Neural cell (in vitro differentiated cells): ENCODE results near the gene SLC6A6. TPM values are rescaled to one million over a fixed set of nuclear protein-coding genes. Genes with fewer than 3 reads are reported as not detected.

Experiments used
- H2AFZ ChIP-seq: fragments of 200-600, 300-800 bp; sonication (generic), shearing (Covaris generic); 2 replicates; pipeline ENCODE4 v1.6.0; 2014; ENCODE audit warnings: low read depth, mild to moderate bottlenecking, antibody characterized with exemption, low read length, moderate library complexity
- H3F3A ChIP-seq: fragments of 200-600 bp; shearing (Covaris generic); 2 replicates; pipeline ENCODE4 v1.6.1; 2016; ENCODE audit warnings: mild to moderate bottlenecking, moderate library complexity, mixed read lengths, antibody characterized with exemption, low read length; ENCODE audit not compliant: insufficient read depth, poor library complexity, severe bottlenecking
- H3K27ac ChIP-seq: fragments of 200-600, 300-800 bp; sonication (generic), shearing (Covaris generic); 2 replicates; pipeline ENCODE4 v1.5.1; 2014; ENCODE audit warnings: mild to moderate bottlenecking, low read length, moderate library complexity
- H3K27me3 ChIP-seq: fragments of 300-800, 200-600 bp; sonication (generic), shearing (Covaris generic); 2 replicates; pipeline ENCODE4 v1.6.0; 2014; ENCODE audit warnings: mild to moderate bottlenecking, low read depth, low read length, moderate library complexity; ENCODE audit not compliant: insufficient read depth
- H3K36me3 ChIP-seq: fragments of 300-800, 200-600 bp; sonication (generic), shearing (Covaris generic); 2 replicates; pipeline ENCODE4 v1.5.1; 2014; ENCODE audit warnings: mild to moderate bottlenecking, antibody characterized with exemption, low read length, moderate library complexity; ENCODE audit not compliant: insufficient read depth
- H3K4me2 ChIP-seq: fragments of 300-800, 200-600 bp; sonication (generic), shearing (Covaris generic); 2 replicates; pipeline ENCODE4 v1.6.0; 2014; ENCODE audit warnings: mild to moderate bottlenecking, low read length
- H3K4me3 ChIP-seq: fragments of 300-800, 200-600 bp; sonication (generic), shearing (Covaris generic); 2 replicates; pipeline ENCODE4 v1.5.1; 2014; ENCODE audit warnings: mild to moderate bottlenecking, low read length, moderate library complexity
- H3K79me2 ChIP-seq: fragments of 200-600 bp; shearing (Covaris generic); replicated peaks from 2 replicates; pipeline ENCODE4 v1.6.0; 2014; ENCODE audit warnings: mild to moderate bottlenecking, low read length, moderate library complexity; ENCODE audit not compliant: insufficient read depth
- H3K9ac ChIP-seq: fragments of 300-800, 200-600 bp; sonication (generic), shearing (Covaris generic); 2 replicates; pipeline ENCODE4 v1.6.1; 2016; ENCODE audit warnings: mild to moderate bottlenecking, low read length, mixed read lengths
- H3K9me2 ChIP-seq: fragments of 200-600 bp; shearing (Covaris generic); 2 replicates; pipeline ENCODE4 v1.6.1; 2016; ENCODE audit warnings: mild to moderate bottlenecking, low read length, mixed read lengths; ENCODE audit not compliant: insufficient read depth
- H3K9me3 ChIP-seq: fragments of 200-600, 300-800 bp; sonication (generic), shearing (Covaris generic); 2 replicates; pipeline ENCODE4 v1.6.1; 2016; ENCODE audit warnings: mild to moderate bottlenecking, mixed run types, low read length, moderate library complexity, mixed read lengths
- H4K20me1 ChIP-seq: fragments of 200-600 bp; shearing (Covaris generic); 2 replicates; pipeline ENCODE4 v1.6.1; 2016; ENCODE audit warnings: mild to moderate bottlenecking, mixed run types; ENCODE audit not compliant: insufficient read depth
- EP300 ChIP-seq: fragments of 450-650 bp; conservative IDR thresholded peaks from 2 replicates; pipeline ENCODE4 v1.6.1; 2014; ENCODE audit warnings: antibody characterized with exemption, mild to moderate bottlenecking, moderate library complexity; ENCODE audit not compliant: poor library complexity, severe bottlenecking
- EZH2 ChIP-seq: fragments of 200-600, 300-800 bp; shearing (Covaris generic), sonication (generic); IDR thresholded peaks from 2 replicates; pipeline ENCODE4 v1.6.1; 2014; ENCODE audit warnings: antibody characterized with exemption, low read length, borderline replicate concordance, mild to moderate bottlenecking; ENCODE audit not compliant: insufficient read depth, poor library complexity, severe bottlenecking
- MXI1 ChIP-seq: fragments of 450-650 bp; conservative IDR thresholded peaks from 2 replicates; pipeline ENCODE4 v1.6.1; 2014; ENCODE audit warnings: antibody characterized with exemption, mild to moderate bottlenecking; ENCODE audit not compliant: poor library complexity, severe bottlenecking
- POLR2AphosphoS5 ChIP-seq: IDR thresholded peaks from 2 replicates; pipeline ENCODE4 v1.6.1; 2012
- RAD21 ChIP-seq: fragments of 450-650 bp; conservative IDR thresholded peaks from 2 replicates; pipeline ENCODE4 v1.6.1; 2014; ENCODE audit warnings: antibody characterized with exemption, mild to moderate bottlenecking, moderate library complexity
- SMC3 ChIP-seq: fragments of 450-650 bp; conservative IDR thresholded peaks from 2 replicates; pipeline ENCODE4 v1.6.1; 2014; ENCODE audit warnings: antibody characterized with exemption, mild to moderate bottlenecking, moderate library complexity; ENCODE audit not compliant: poor library complexity
- TAF1 ChIP-seq: IDR thresholded peaks from 2 replicates; pipeline ENCODE4 v1.6.1; 2012; ENCODE audit warnings: low read depth
- polyA plus RNA-seq: library from polyadenylated mRNA; depleted of rRNA; stranded (reverse); fragments of >200 nt; gene quantifications from 2 replicates; pipeline ENCODE4 v1.2.3, GENCODE V29; 2014
- TF ChIP-seq, protein P1 (sequence below): fragments of 450-650 bp; IDR thresholded peaks from 2 replicates; pipeline ENCODE4 v1.5.1; 2014; ENCODE audit warnings: antibody characterized with exemption, mild to moderate bottlenecking, moderate library complexity; ENCODE audit not compliant: poor library complexity, severe bottlenecking
- TF ChIP-seq, protein P2 (sequence below): IDR thresholded peaks from 2 replicates; pipeline ENCODE4 v1.6.1; 2012; ENCODE audit warnings: borderline replicate concordance

The SLC6A6 gene
- polyA plus RNA-seq, 1 donor from 2014 or later, result 15.9 TPM

DNA sequence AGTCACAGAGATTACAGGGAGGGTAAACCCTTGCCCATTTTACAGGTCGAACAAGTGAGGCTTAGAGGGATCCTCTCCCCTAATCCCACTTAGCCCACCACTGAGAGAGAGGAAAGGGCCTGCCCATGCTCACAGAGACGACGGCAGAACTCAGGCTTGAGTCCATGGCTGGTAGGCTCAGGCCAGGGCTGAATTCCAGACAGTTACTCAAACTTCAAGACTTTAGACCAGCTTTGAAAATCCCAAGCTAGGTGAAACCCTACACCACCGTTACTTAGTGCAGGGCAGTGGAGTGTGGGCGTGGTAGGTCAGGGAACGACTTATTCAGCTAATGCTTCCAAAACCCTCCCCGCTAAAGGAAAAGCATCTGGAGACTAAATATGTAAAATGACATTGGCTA lies 121.4 kb downstream of the SLC6A6 start:
- no peaks in the 10 kb centered on the region for H3K36me3 ChIP-seq

DNA sequence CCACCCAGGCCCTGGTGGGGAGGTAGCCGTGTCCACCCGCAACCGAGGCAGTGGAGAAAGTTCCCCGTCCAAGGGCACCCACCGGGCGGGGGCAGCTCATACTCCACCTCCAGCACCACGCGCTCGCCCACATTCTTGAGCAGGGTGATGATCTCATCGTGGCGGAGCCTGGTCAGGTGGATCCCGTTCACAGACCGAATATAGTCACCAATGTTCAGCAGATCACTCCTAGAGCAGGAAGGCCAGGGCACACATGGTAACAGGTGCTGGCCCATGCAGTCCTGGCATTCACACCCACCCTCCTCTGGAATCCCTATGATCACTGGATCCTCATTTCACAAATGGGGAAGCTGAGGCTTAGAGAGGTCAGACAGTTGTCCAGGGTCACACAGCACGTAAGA lies 121.9 kb downstream of the SLC6A6 start:
- Histone ChIP-seq H3K9ac (no peak overlapping the region), H3K27ac (no peak overlapping the region)
- TF ChIP-seq POLR2AphosphoS5 (no peak), EP300 (no peak), TAF1 (no peak), EZH2 (no peak), MXI1 (no peak), SMC3 (no peak), RAD21 (no peak)
- TF ChIP-seq, protein P1, sequence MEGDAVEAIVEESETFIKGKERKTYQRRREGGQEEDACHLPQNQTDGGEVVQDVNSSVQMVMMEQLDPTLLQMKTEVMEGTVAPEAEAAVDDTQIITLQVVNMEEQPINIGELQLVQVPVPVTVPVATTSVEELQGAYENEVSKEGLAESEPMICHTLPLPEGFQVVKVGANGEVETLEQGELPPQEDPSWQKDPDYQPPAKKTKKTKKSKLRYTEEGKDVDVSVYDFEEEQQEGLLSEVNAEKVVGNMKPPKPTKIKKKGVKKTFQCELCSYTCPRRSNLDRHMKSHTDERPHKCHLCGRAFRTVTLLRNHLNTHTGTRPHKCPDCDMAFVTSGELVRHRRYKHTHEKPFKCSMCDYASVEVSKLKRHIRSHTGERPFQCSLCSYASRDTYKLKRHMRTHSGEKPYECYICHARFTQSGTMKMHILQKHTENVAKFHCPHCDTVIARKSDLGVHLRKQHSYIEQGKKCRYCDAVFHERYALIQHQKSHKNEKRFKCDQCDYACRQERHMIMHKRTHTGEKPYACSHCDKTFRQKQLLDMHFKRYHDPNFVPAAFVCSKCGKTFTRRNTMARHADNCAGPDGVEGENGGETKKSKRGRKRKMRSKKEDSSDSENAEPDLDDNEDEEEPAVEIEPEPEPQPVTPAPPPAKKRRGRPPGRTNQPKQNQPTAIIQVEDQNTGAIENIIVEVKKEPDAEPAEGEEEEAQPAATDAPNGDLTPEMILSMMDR, result no peak
- TF ChIP-seq, protein P2, sequence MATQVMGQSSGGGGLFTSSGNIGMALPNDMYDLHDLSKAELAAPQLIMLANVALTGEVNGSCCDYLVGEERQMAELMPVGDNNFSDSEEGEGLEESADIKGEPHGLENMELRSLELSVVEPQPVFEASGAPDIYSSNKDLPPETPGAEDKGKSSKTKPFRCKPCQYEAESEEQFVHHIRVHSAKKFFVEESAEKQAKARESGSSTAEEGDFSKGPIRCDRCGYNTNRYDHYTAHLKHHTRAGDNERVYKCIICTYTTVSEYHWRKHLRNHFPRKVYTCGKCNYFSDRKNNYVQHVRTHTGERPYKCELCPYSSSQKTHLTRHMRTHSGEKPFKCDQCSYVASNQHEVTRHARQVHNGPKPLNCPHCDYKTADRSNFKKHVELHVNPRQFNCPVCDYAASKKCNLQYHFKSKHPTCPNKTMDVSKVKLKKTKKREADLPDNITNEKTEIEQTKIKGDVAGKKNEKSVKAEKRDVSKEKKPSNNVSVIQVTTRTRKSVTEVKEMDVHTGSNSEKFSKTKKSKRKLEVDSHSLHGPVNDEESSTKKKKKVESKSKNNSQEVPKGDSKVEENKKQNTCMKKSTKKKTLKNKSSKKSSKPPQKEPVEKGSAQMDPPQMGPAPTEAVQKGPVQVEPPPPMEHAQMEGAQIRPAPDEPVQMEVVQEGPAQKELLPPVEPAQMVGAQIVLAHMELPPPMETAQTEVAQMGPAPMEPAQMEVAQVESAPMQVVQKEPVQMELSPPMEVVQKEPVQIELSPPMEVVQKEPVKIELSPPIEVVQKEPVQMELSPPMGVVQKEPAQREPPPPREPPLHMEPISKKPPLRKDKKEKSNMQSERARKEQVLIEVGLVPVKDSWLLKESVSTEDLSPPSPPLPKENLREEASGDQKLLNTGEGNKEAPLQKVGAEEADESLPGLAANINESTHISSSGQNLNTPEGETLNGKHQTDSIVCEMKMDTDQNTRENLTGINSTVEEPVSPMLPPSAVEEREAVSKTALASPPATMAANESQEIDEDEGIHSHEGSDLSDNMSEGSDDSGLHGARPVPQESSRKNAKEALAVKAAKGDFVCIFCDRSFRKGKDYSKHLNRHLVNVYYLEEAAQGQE, result no peak

More for the DNA sequence above, 121.4 kb downstream of the SLC6A6 start:
- H3K9me3 ChIP-seq, result no peaks in the 10 kb centered on the region
- H3F3A ChIP-seq, result no peaks in the 10 kb centered on the region
- H2AFZ ChIP-seq, result no peak overlapping the region
- no peak overlapping the region for H3K4me3 ChIP-seq
- no peaks in the 10 kb centered on the region for H3K27me3 ChIP-seq
- H3K9me2 ChIP-seq, result no peaks in the 10 kb centered on the region
- H3K4me2 ChIP-seq, result no peak overlapping the region
- no peaks in the 10 kb centered on the region for H3K79me2 ChIP-seq
- TF ChIP-seq MXI1 (no peak), SMC3 (no peak), EP300 (no peak)
- H3K27ac ChIP-seq, result no peak overlapping the region
- H3K9ac ChIP-seq, result no peak overlapping the region
- no peaks in the 10 kb centered on the region for H4K20me1 ChIP-seq

More for the DNA sequence above, 121.9 kb downstream of the SLC6A6 start:
- H3K9me2 ChIP-seq, result no peaks in the 10 kb centered on the region
- H3K27me3 ChIP-seq, result no peaks in the 10 kb centered on the region
- no peaks in the 10 kb centered on the region for H3K36me3 ChIP-seq
- no peaks in the 10 kb centered on the region for H3K79me2 ChIP-seq
- H2AFZ ChIP-seq, result no peak overlapping the region
- H4K20me1 ChIP-seq, result no peaks in the 10 kb centered on the region
- no peak overlapping the region for H3K4me3 ChIP-seq
- no peaks in the 10 kb centered on the region for H3K9me3 ChIP-seq
- no peaks in the 10 kb centered on the region for H3F3A ChIP-seq
- no peak overlapping the region for H3K4me2 ChIP-seq
